GM12865 (cell line): ENCODE measurements around the gene ERH.

Experiments
- DNase-seq: peaks from one replicate; pipeline ENCODE4 v3.0.0; 2010; ENCODE audit warnings: low read depth
- H3K4me3 ChIP-seq: 2 replicates; pipeline ENCODE4 v1.5.1; 2011; ENCODE audit warnings: mild to moderate bottlenecking, low read depth, low read length, control low read depth
- CTCF ChIP-seq: IDR thresholded peaks from 2 replicates; pipeline ENCODE4 v1.5.1; 2011; ENCODE audit warnings: low read length, control low read depth, low read depth, inconsistent platforms; ENCODE audit not compliant: insufficient read depth; ENCODE audit errors: missing control alignments

ERH gene

GRCh38 chr14:69332782-69333395 lies 65.2 kb downstream of the ERH start:
- DNase-seq, result no peak
- H3K4me3 ChIP-seq, result no peak overlapping the region
- TF ChIP-seq CTCF, result no peak

- H3K4me3 ChIP-seq, result no peak overlapping the region
- TF ChIP-seq CTCF, result no peak
- no peak for DNase-seq
These were observed 66.9 kb downstream of the ERH start for GRCh38 chr14:69331206-69331605.
